SW 1271 (cell line): Measurements from ENCODE around the gene AQP12B.
"Not testable (repeated sequence)": the region's sequence is repeated elsewhere in the genome, so short reads cannot be mapped to it uniquely, and the experiment has no call there.

Experiments
- DNase-seq, 2 experiments: peaks; one replicate each; lab custom pipeline; 2025; lab: John Stamatoyannopoulos, UW

AQP12B gene

GRCh38 chr2:240701091-240701735 is 18.5 kb upstream of the AQP12B start:
- no peak for DNase-seq

DNA sequence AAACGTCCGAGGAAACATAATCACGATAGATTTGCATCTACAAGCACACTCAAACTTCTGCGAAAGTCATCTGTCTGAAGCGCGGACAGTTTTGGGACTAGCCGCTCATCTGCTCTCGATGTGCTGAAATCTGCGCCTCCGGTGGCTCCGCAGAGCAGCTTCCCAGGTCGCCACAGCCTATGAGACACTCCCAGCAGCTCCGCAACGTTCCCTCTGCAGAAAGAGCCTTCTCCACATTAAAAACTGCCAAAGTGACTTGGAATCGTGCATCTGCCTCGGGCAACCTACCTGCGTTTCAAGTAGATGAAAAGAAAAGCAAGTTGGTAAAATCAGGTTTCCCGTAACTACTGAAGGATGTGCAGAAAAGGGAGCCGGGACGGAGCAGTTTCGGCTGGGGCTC is 17.9 kb upstream of the AQP12B start:
- not testable (repeated sequence) for DNase-seq

DNA sequence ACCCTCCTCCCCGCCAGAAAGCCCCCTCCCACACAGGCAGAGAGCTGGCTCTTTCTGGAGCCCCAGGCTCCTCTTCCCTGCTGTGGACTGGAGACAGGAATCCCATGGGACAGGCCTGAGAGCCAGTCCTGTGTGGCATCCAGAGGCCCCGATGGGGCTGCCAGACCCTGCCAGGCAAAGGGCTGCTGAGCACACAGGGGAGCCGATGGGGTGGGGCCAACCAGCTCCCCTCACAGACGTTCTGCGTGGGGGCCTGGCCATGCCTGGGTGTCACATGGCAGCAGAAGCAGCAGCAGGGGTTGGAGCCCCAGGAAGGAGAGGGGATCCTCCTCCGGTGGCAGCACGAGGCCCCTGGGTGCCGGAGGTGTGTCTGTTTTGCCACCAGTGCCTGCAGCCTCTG is 17.1 kb upstream of the AQP12B start:
- not testable (repeated sequence) for DNase-seq

GRCh38 chr2:240698852-240699561 is 16.3 kb upstream of the AQP12B start:
- DNase-seq, result not testable (repeated sequence)

DNA sequence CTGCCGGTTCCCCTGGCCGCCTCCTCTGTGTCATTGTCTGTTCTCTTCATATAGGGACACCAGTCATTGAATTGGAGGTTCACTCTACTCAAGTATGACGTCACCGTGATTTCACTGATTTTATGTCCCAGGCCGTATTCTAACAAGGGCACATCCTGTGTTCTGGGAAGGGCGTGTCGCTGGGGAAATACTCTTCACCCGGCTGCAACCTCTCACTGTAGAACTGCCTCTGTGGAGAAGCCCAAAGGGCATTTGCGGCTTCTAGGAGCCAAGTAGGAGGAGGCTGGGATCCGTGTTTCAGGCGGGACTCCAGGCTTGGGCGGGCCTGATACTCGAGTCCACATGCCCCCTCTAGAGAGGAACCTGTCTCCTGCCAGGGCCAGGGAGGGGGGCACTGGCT is 13.8 kb upstream of the AQP12B start:
- not testable (repeated sequence) for DNase-seq

GRCh38 chr2:240695593-240695992 is 12.9 kb upstream of the AQP12B start:
- DNase-seq, result not testable (repeated sequence)

DNA sequence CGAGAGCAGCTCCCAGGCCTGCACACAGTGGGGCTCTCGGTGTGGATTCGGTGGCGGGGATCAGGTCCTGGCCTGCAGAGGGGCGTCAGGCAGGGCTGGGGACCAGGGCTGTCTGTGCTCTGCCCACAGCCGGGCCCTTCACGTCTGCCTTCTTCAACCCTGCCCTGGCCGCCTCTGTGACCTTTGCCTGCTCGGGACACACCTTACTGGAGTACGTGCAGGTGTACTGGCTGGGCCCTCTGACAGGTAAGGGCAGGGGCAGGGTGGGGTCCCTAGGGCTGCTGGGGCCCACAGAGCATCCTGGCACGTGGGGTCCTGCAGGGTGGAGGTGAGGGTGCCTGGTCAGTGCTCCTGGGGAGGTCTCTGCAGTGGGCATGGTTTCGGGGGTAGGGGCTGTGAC is 11.6 kb upstream of the AQP12B start:
- DNase-seq, result not testable (repeated sequence)

- not testable (repeated sequence) for DNase-seq
Measured at GRCh38 chr2:240692583-240693561, 10.2 kb upstream of the AQP12B start.

DNA sequence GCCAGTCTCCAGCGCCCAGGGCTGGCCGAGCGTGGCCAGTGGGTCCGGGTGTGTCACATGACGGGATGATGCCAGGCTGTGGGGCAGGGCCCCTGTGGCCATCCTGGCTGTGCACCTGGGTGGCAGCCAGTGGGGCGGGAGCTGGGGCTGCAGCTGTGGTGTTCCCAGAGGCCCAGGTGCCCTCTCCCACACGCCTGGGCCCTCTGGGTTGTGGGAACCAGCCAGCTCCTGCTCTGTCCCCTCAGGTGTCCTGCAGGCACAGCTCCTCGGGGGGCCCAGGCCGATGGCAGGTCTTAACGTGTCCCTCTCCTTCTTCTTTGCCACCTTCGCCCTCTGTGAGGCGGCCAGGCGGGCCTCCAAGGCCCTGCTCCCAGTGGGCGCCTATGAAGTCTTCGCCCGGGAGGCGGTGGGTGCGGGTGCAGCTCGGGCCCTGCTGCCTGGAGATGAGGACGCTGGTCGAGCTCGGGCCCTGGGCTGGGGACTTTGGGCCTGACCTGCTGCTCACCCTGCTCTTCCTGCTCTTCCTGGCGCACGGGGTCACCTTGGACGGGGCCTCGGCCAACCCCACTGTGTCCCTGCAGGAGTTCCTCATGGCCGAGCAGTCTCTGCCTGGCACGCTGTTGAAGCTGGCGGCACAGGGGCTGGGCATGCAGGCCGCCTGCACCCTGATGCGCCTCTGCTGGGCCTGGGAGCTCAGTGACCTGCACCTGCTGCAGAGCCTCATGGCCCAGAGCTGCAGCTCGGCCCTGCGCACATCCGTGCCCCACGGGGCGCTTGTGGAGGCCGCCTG is 9.1 kb upstream of the AQP12B start, which contains the start of gene AQP12A:
Gene AQP12A, plus strand, starts transcription at position 236 of the 790 bp plus-strand sequence. Its CDS starts 48 bp downstream, at position 284.
- not testable (repeated sequence) for DNase-seq

GRCh38 chr2:240691075-240691427 is 8.4 kb upstream of the AQP12B start:
- not testable (repeated sequence) for DNase-seq

GRCh38 chr2:240690421-240691074 is 7.9 kb upstream of the AQP12B start:
- DNase-seq, result not testable (repeated sequence)

GRCh38 chr2:240689975-240690374 is 7.3 kb upstream of the AQP12B start:
- DNase-seq, result no peak

DNA sequence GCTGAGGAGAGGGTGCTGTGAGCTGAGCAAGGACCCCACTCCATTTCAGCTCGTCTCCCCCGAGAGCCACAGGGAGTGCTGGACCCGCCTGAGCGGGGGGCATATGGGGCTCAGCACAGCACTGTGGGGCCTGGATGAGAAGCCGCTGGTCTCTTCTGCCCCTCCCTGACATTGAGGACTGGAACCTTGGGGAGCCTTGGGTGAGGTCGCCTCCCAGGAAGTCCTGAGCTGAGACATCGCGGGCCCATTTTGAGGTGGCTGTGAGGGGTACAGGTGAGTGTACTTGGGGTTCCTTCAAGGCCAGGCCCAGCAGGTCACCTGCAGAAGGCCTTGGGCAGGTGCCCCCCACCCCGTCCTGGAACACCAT is 5.9 kb upstream of the AQP12B start:
- DNase-seq, result no peak

- no peak for DNase-seq
Measured at GRCh38 chr2:240687741-240688552, 5.3 kb upstream of the AQP12B start.

- DNase-seq, result no peak
Measured at GRCh38 chr2:240687045-240687740, 4.5 kb upstream of the AQP12B start.

GRCh38 chr2:240686460-240686859 is 3.8 kb upstream of the AQP12B start:
- DNase-seq, result no peak

DNA sequence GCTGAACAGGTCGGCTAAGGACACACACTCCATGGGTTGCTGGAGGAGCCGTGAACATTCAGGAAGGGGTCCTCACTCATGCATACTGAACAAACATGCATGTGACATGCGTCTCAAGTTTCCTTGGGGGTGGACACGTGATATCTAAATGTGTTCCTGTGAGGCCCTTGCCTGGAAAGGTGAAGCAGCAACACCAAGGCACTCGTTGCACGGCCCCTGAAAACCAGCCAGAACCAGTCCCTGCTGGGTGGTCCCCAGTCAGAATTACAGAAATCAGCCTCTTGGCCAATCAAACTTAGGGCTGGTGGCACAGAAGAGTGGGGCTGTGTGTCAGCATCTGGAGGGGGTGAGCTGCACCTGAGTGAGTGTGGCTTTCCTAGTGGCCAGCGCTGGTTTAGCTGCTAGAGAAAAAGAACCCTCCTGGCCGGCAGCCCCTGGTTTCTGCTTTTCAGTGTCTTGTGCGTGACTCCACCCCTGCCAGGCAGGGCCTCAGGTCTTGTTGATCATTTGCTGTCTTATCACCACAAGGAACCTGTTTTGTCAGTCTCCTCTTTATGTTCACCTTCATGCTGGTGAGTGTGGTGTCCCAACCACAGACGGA is 3.2 kb upstream of the AQP12B start:
- no peak for DNase-seq

- DNase-seq, result not testable (repeated sequence)
Measured at GRCh38 chr2:240683980-240684728, 1.5 kb upstream of the AQP12B start.
